ENCODE measurements around the gene MAPK7.

GRCh38 chr17:19372439-19372838 is 5.9 kb upstream of the MAPK7 start:
- no peak for TF ChIP-seq CTCF (IDR thresholded peaks at IDR 0.05)
- TF ChIP-seq POLR2A (IDR thresholded peaks at IDR 0.05) = no peak
